ENCODE measurements around the gene EMC9. TPM values are rescaled to one million over a fixed set of nuclear protein-coding genes. Genes with fewer than 3 reads are reported as not detected.

EMC9 gene
- polyA plus RNA-seq, 1 of the 3 experiments (the other 2 are of a cell fraction): 19.3 TPM

DNA sequence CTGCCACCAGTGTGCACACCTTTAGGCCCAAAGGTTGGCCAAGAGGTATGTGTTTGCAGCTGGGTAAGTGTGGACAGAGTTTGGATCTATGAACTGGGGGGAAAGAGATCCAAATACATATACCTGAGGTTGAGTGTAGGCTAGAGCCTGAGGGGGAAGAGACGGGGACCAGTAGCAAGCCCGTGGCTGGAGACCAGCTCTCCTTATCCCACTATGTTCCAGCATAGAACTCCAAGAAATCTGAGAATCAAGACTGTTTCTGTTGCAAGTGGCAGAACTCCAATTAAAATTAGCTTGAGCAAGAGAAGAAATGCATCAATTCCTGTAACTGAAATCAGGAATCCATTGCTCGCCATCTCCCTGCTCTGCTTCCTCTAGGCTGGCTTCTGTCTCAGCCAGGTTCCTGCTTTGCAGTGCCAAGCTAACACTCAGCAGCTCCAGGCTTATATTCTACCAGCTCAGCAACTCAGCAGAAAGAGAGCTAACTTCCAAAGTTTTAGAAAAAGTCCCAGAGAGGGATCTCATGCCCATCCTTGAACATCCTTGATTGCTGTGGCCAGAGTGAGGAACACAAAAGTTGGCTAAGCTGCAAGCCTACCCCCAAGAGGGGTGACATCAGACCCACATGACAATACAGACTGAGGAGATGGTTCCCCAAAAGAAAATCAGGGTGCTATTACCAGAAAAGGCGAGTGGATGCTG is 48.7 kb downstream of the EMC9 start:
- Histone ChIP-seq H3K36me3 (replicated peaks in 1 of 2; ENCODE audit: control insufficient read depth in 1 of 2, insufficient read depth in 2 of 2, low read length in 1 of 2) (peaks cover 0 to under 1% of the 10 kb centered on the region in 2 experiments), H3K79me2 (ENCODE audit: insufficient read depth) (peaks cover 16% of the 10 kb centered on the region), H3K9me3 (no peaks in the 10 kb centered on the region), H3K4me1 (ENCODE audit: control insufficient read depth in 1 of 2, insufficient read depth in 2 of 2, low read depth in 1 of 2, low read length in 1 of 2) (peaks cover 12 to 19% of the 10 kb centered on the region in 2 experiments; a peak in 2 of 4 replicates), H3F3A (replicated peaks; ENCODE audit: insufficient read depth) (peaks cover 3% of the 10 kb centered on the region), H2AFZ (ENCODE audit: low read depth) (no peak overlapping the region), H3K27ac (ENCODE audit: low read depth in 2 of 2, low read length in 1 of 2) (no peak overlapping the region), H3K4me3 (ENCODE audit: low read depth in 2 of 2, low read length in 1 of 2) (no peak overlapping the region), H4K20me1 (ENCODE audit: insufficient read depth) (no peaks in the 10 kb centered on the region), H3K9ac (no peak overlapping the region), H3K4me2 (no peak overlapping the region), H3K9me2 (no peaks in the 10 kb centered on the region), H3K27me3 (ENCODE audit: insufficient read depth) (no peaks in the 10 kb centered on the region)
- no peak for DNase-seq
- POLR2A ChIA-PET: interaction anchor here (0.8 to 6.2 kb wide), 6 partner anchors 8 to 41 kb away, joined by 3 to 46 read pairs (median 14); partner anchors contain the start of gene CARMIL3
- TF ChIP-seq GATA2 (CRISPR knock-in tag; IDR thresholded peaks at IDR 0.05): no peak
- no peak for TF ChIP-seq TAF1 (IDR thresholded peaks at IDR 0.05; ENCODE audit: borderline replicate concordance, low read depth, low read length)
- no peak for TF ChIP-seq RCOR1 (IDR thresholded peaks at IDR 0.05; ENCODE audit: low read length)
- TF ChIP-seq, protein P1, sequence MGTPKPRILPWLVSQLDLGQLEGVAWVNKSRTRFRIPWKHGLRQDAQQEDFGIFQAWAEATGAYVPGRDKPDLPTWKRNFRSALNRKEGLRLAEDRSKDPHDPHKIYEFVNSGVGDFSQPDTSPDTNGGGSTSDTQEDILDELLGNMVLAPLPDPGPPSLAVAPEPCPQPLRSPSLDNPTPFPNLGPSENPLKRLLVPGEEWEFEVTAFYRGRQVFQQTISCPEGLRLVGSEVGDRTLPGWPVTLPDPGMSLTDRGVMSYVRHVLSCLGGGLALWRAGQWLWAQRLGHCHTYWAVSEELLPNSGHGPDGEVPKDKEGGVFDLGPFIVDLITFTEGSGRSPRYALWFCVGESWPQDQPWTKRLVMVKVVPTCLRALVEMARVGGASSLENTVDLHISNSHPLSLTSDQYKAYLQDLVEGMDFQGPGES (IDR thresholded peaks at IDR 0.05; ENCODE audit: low read depth, low read length): no peak
- TF ChIP-seq FOSL2 (IDR thresholded peaks at IDR 0.05; ENCODE audit: borderline replicate concordance, low read depth): no peak
- TF ChIP-seq ELF1 (IDR thresholded peaks at IDR 0.05): no peak
- TF ChIP-seq SMC3 (IDR thresholded peaks at IDR 0.05; ENCODE audit: low read depth, low read length): no peak
- no peak for TF ChIP-seq YY1 (IDR thresholded peaks at IDR 0.05; ENCODE audit: low read depth)
- no peak for TF ChIP-seq MXI1 (IDR thresholded peaks at IDR 0.05; ENCODE audit: low read depth, low read length)
- no peak for TF ChIP-seq RFX5 (IDR thresholded peaks at IDR 0.05; ENCODE audit: low read length)
- 96% methylated on average over 4 of the region's 4 CpGs for WGBS (ENCODE audit: low lambda C conversion rate)
- CTCF ChIA-PET: interaction anchor here (0.9 to 25.4 kb wide), 5 partner anchors 14 to 161 kb away, joined by 3 to 1159 read pairs (median 7); partner anchors contain the start of genes CARMIL3, CPNE6, DCAF11 and IRF9

DNA sequence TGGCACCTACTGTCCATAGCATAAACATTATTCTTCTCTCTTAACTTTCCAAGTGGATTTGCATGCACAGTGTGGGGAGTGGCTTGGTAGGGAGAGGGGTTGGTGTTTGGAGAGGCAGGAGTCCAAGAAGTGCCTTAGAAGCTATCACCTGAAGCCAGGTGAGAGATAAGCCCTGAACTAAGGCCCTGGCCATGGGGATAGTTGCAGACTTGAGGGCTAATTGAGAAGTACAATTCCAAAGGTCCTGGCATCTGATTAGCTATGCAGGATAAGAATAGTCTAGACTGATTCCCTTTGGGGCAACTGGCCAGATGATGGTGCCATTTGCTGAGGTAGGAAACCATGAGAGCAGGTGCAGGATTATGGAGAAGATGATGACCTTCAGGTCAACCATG is 49.3 kb downstream of the EMC9 start:
- POLR2A ChIA-PET: interaction anchor here (0.8 to 6.2 kb wide), 2 partner anchors 34 to 40 kb away, joined by 3 to 44 read pairs; no protein-coding TSS in a partner anchor

More for the DNA sequence above, 49.3 kb downstream of the EMC9 start:
- TF ChIP-seq, protein P2, sequence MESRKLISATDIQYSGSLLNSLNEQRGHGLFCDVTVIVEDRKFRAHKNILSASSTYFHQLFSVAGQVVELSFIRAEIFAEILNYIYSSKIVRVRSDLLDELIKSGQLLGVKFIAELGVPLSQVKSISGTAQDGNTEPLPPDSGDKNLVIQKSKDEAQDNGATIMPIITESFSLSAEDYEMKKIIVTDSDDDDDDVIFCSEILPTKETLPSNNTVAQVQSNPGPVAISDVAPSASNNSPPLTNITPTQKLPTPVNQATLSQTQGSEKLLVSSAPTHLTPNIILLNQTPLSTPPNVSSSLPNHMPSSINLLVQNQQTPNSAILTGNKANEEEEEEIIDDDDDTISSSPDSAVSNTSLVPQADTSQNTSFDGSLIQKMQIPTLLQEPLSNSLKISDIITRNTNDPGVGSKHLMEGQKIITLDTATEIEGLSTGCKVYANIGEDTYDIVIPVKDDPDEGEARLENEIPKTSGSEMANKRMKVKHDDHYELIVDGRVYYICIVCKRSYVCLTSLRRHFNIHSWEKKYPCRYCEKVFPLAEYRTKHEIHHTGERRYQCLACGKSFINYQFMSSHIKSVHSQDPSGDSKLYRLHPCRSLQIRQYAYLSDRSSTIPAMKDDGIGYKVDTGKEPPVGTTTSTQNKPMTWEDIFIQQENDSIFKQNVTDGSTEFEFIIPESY (IDR thresholded peaks at IDR 0.05; ENCODE audit: borderline replicate concordance, low read depth): no peak
- TF ChIP-seq SIN3A (IDR thresholded peaks at IDR 0.05; ENCODE audit: borderline replicate concordance, low read depth, low read length): no peak
- no peak for TF ChIP-seq RXRA (IDR thresholded peaks at IDR 0.05; ENCODE audit: borderline replicate concordance, low read depth)
- TF ChIP-seq GABPA (IDR thresholded peaks at IDR 0.05; ENCODE audit: low read depth): no peak
- TF ChIP-seq, protein P3, sequence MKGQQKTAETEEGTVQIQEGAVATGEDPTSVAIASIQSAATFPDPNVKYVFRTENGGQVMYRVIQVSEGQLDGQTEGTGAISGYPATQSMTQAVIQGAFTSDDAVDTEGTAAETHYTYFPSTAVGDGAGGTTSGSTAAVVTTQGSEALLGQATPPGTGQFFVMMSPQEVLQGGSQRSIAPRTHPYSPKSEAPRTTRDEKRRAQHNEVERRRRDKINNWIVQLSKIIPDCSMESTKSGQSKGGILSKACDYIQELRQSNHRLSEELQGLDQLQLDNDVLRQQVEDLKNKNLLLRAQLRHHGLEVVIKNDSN (IDR thresholded peaks at IDR 0.05; ENCODE audit: borderline replicate concordance, low read depth): no peak
- peaks cover 16% of the 10 kb centered on the region for H3K79me2 ChIP-seq (ENCODE audit: insufficient read depth)
- H3K4me2 ChIP-seq: no peak overlapping the region
- peaks cover 12 to 19% of the 10 kb centered on the region in 2 experiments; a peak in 2 of 4 replicates for H3K4me1 ChIP-seq (ENCODE audit: control insufficient read depth in 1 of 2, insufficient read depth in 2 of 2, low read depth in 1 of 2, low read length in 1 of 2)
- no peaks in the 10 kb centered on the region for H3K9me3 ChIP-seq
- H4K20me1 ChIP-seq (ENCODE audit: insufficient read depth): no peaks in the 10 kb centered on the region
- DNase-seq: no peak
- no peak overlapping the region for H3K9ac ChIP-seq
- CTCF ChIA-PET: interaction anchor here (1.9 to 25.4 kb wide), 4 partner anchors 14 to 69 kb away, joined by 7 to 1159 read pairs (median 113); partner anchors contain the start of genes CARMIL3, CPNE6, DCAF11 and IRF9
- H3K27ac ChIP-seq (ENCODE audit: low read depth in 2 of 2, low read length in 1 of 2): no peak overlapping the region
- no peaks in the 10 kb centered on the region for H3K9me2 ChIP-seq
- no peak overlapping the region for H2AFZ ChIP-seq (ENCODE audit: low read depth)
- H3K36me3 ChIP-seq (replicated peaks in 1 of 2; ENCODE audit: control insufficient read depth in 1 of 2, insufficient read depth in 2 of 2, low read length in 1 of 2): no peaks in the 10 kb centered on the region
- H3F3A ChIP-seq (replicated peaks; ENCODE audit: insufficient read depth): peaks cover 3% of the 10 kb centered on the region
- no peaks in the 10 kb centered on the region for H3K27me3 ChIP-seq (ENCODE audit: insufficient read depth)
- H3K4me3 ChIP-seq (ENCODE audit: low read depth in 2 of 2, low read length in 1 of 2): no peak overlapping the region
